Stomach (tissue), 9 donors: ENCODE results near the gene CDC25C. TPM values are rescaled to one million over a fixed set of nuclear protein-coding genes. Genes with fewer than 3 reads are reported as not detected.

Source experiments
- DNase-seq, 2 donors: peaks; one replicate each; pipeline versions ENCODE4 v3.0.0 to v3.0.0-alpha.2; 2013 to 2019
- H3K27ac ChIP-seq, 5 donors: fragments of 200-600 bp in 4 of 5; sonication (generic) in 4 of 5; one replicate each; pipeline ENCODE4 v1.5.1; 2013 to 2019; ENCODE audit warnings: mild to moderate bottlenecking in 1 of 5, moderate library complexity in 1 of 5
- H3K27me3 ChIP-seq, 3 donors: fragments of 200-600 bp; sonication (generic); one replicate each; pipeline ENCODE4 v1.5.1; 2017 to 2019; ENCODE audit warnings: mixed run types in 1 of 3
- H3K36me3 ChIP-seq, 4 donors: fragments of 200-600 bp; sonication (generic); 1 replicate in 3 of 4; 2 replicates in 1 of 4; pipeline ENCODE4 v1.5.1; 2016 to 2019
- H3K4me1 ChIP-seq, 4 donors: fragments of 200-600 bp; sonication (generic); one replicate each; pipeline ENCODE4 v1.5.1; 2016 to 2019
- H3K4me3 ChIP-seq, 4 donors: fragments of 200-600 bp; sonication (generic) in 3 of 4; one replicate each; pipeline ENCODE4 v1.5.1; 2016 to 2019; ENCODE audit warnings: mild to moderate bottlenecking in 1 of 4
- H3K9me3 ChIP-seq, 4 donors: fragments of 200-600 bp; sonication (generic); one replicate each; pipeline ENCODE4 v1.5.1; 2016 to 2019
- EP300 ChIP-seq: sonication (generic); formaldehyde crosslinking; IDR thresholded peaks from one replicate; pipeline ENCODE4 v1.6.1; 2017; ENCODE audit warnings: antibody characterized with exemption
- POLR2A ChIP-seq, 4 donors: fragments of 450-650 bp; IDR thresholded peaks; one replicate each; pipeline ENCODE4 v1.6.1; 2016; ENCODE audit warnings: antibody characterized with exemption in 4 of 4, control low read depth in 2 of 4, mild to moderate bottlenecking in 1 of 4, moderate library complexity in 1 of 4
- POLR2AphosphoS5 ChIP-seq, 3 donors: sonication (generic); formaldehyde crosslinking; IDR thresholded peaks; one replicate each; pipeline ENCODE4 v1.6.1; 2016; ENCODE audit warnings: antibody characterized with exemption in 3 of 3
- whole genome bisulfite sequencing, 5 donors: extraction: QIAGEN DNeasy Blood & Tissue Kit in 3 of 5; methylation state at CpG; one replicate each; pipeline versions ENCODE4 v1.1.5 to v1.1.7; 2013 to 2018; 5-methylcytosine and 5-hydroxymethylcytosine counted together
- intact Hi-C: fragments of 100-400 bp; cut with DNase I; formaldehyde crosslinking; loops from one replicate; pipeline ENCODE4 v1.15.1; 2023; ENCODE audit warnings: low total_unique reads
- polyA plus RNA-seq, 3 donors: library from polyadenylated mRNA; stranded (reverse); fragments of 200-250 nt; gene quantifications; one replicate each; pipeline ENCODE4 v1.2.3, GENCODE V29; 2013
- total RNA-seq, 5 donors: library from RNA; depleted of rRNA; stranded (reverse); fragments of >200 nt; gene quantifications; one replicate each; pipeline versions ENCODE4 v1.1.0 to v1.2.3, GENCODE V29; 2014 to 2016
- TF ChIP-seq, protein P1 (sequence below), 7 experiments: fragments of 450-650 bp in 4 of 7; fragments of 200-600 bp in 3 of 7; sonication (generic) in 3 of 7; IDR thresholded peaks; one replicate each; pipeline ENCODE4 v1.5.1; 2016 to 2019; ENCODE audit warnings: antibody characterized with exemption in 7 of 7, control low read depth in 2 of 7, mild to moderate bottlenecking in 1 of 7
- donor health status: healthy with polysubstance abuse.
- donor health status: Bipolar disorder and iron deficiency.
- donor health status: healthy.

Gene CDC25C
- total and polyA plus RNA-seq, 8 donors: 0.75 to 4.1 (median 2.1) TPM; not detected in 3

DNA sequence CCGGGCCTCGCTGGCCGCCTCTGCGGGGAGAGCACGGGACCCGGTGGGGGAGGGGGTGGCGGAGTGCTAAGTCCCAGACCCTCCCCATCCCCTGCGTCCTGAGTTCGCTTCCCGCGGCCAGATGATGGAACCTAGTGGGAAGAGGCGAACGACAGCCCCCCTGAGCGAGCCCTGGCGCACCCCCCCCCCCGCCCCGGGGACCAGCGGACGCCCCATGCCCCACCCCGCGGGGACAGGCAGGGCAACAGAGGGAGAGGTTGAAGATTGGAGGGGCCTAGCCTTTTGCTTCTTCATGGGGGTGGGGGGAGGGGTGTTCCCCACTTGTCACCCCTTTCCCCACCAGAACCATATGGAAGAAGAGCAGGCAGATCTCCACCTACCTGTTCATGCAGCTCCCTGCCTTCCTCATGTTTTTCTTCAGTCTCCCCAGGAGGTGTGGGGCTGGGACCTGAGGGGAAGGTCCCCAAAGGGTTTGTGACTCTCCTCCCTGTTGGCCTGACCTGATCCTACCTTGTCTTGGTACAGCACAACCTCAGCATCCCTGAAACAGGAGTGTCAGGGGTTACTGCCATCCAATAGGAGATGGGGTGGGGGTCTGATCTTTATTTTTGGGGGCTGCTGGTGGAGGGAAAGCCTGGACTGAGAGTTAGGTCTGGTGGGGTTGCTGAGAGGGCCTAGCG, 6.9 kb upstream of the CDC25C start:
- peak overlapping the region; percentile 94 to 98 (median 97) for H3K27ac ChIP-seq
- TF ChIP-seq, protein P1, sequence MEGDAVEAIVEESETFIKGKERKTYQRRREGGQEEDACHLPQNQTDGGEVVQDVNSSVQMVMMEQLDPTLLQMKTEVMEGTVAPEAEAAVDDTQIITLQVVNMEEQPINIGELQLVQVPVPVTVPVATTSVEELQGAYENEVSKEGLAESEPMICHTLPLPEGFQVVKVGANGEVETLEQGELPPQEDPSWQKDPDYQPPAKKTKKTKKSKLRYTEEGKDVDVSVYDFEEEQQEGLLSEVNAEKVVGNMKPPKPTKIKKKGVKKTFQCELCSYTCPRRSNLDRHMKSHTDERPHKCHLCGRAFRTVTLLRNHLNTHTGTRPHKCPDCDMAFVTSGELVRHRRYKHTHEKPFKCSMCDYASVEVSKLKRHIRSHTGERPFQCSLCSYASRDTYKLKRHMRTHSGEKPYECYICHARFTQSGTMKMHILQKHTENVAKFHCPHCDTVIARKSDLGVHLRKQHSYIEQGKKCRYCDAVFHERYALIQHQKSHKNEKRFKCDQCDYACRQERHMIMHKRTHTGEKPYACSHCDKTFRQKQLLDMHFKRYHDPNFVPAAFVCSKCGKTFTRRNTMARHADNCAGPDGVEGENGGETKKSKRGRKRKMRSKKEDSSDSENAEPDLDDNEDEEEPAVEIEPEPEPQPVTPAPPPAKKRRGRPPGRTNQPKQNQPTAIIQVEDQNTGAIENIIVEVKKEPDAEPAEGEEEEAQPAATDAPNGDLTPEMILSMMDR (IDR thresholded peaks at IDR 0.05): no peak
- TF ChIP-seq EP300: no peak
- TF ChIP-seq POLR2A (IDR thresholded peaks at IDR 0.05): no peak
- TF ChIP-seq POLR2AphosphoS5 (IDR thresholded peaks at IDR 0.05): no peak
- peaks cover 10 to 27% (median 26%) of the 10 kb centered on the region in 4 donors for H3K36me3 ChIP-seq
- H3K27me3 ChIP-seq: no peaks in the 10 kb centered on the region
- intact Hi-C loops: no loop called here
- peak overlapping the region; percentile 83 to 96 (median 92) for H3K4me3 ChIP-seq
- H3K4me1 ChIP-seq: peaks cover 27 to 55% (median 32%) of the 10 kb centered on the region in 4 donors
- no peak for DNase-seq
- no peaks in the 10 kb centered on the region for H3K9me3 ChIP-seq
- WGBS, 5 donors: 0 to 2% (median 1%) methylated on average over 8 to 22 of the region's 22 CpGs

DNA sequence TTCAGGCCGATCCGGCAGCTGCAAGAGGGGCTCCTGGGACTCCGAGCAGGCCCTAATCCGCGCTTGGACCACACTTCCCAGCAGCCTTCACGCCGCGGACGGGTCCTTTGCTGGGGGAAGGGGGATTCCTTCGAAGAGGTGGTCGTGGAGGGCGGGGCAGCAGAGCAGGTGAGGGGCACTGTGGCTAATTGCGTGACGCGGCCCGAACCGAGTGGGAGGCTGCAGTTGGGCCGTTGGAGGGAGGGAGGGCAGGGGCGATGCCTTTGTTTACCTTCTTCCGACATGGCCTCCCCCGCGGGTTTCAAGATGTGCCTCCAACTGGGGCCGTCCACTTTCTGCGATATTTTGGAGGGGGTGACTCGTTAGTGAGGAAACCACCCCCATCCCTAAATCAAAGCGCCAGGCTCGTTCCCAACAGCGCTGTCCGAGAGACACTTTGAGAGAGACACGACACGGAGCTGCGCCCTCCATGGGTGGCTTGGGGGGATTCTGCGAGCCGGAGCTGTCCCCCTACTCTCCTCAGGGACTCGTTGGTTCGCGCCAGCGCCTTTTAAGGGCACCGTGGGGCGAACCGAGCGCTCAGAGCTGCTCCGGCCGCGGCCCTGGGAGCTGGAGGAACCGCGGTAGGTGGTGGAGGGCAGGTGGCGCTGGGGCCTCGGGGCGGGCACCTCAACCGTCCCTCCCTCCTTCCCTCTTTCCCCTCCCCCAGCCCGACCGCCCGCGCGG, 6.2 kb upstream of the CDC25C start, which contains the start of gene FAM53C:
FAM53C (plus strand) TSS at position 582 of the 726 bp plus-strand sequence. CDS start 3,070 bp downstream, outside the sequence.
- 0 to 1% (median 0%) methylated on average over 37 to 56 of the region's 56 CpGs for WGBS, 5 donors
- TF ChIP-seq EP300 (no peak), POLR2A (IDR thresholded peaks at IDR 0.05) (peak in 2 of 4 donors; percentile 87 to 94), POLR2AphosphoS5 (IDR thresholded peaks at IDR 0.05) (peak; percentile 89 to 100 (median 99))
- TF ChIP-seq, protein P1 (IDR thresholded peaks at IDR 0.05): peak in 1 of 7 experiments; percentile 9
- no peaks in the 10 kb centered on the region for H3K27me3 ChIP-seq
- DNase-seq: peak; percentile 95 to 98
- no peaks in the 10 kb centered on the region for H3K9me3 ChIP-seq
- H3K36me3 ChIP-seq: peaks cover 10 to 20% (median 19%) of the 10 kb centered on the region in 4 donors
- H3K4me3 ChIP-seq: peak within 1 kb of the TSS; percentile 83 to 96 (median 92)
- peaks cover 27 to 52% (median 32%) of the 10 kb centered on the region in 4 donors for H3K4me1 ChIP-seq
- peak within 1 kb of the TSS; percentile 94 to 98 (median 97) for H3K27ac ChIP-seq
- intact Hi-C loops: no loop called here

DNA sequence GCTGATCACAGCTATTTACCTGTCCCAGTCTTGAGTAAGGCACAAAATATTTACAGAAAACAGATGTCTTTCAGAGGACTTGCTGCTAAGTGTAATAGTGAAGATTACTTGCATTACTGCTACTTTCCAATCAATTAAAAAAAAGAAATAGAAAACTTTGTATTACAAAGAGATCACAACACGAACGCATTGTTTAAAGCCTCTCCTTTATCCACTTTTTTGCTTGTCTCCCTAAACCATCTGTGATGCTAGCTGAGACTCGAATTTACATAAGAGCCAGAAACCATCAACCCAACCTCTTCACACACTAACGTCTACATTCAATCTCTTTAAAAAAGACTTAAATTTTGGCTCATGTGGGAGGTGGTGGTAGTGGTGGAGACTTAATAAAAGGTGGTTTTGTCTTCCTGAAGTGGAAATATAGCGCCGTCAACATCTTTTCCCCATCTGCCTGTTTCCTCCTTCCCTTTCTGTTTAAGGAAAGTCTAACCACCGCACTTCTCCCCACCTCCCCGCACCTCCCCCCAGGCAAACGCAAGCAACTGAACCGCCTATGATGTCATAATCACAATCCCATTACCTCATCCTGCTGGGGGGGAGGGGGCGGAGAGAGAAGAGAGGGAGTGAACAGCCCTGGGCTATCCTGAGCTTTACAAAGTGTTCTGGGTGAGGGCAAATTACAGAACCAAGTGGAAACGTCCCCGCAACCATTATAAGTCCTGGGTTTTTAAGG, 5.5 kb upstream of the CDC25C start:
- Histone ChIP-seq H3K4me3 (peak overlapping the region; percentile 83 to 96 (median 92)), H3K27ac (peak overlapping the region; percentile 94 to 98 (median 97)), H3K27me3 (no peaks in the 10 kb centered on the region), H3K36me3 (peaks cover 9 to 13% (median 12%) of the 10 kb centered on the region in 4 donors), H3K4me1 (peaks cover 30 to 53% (median 37%) of the 10 kb centered on the region in 4 donors), H3K9me3 (no peaks in the 10 kb centered on the region)
- intact Hi-C loops: no loop called here
- peak; percentile 80 to 94 for DNase-seq
- TF ChIP-seq EP300 (no peak), POLR2A (IDR thresholded peaks at IDR 0.05) (no peak), POLR2AphosphoS5 (IDR thresholded peaks at IDR 0.05) (no peak)
- TF ChIP-seq, protein P1 (IDR thresholded peaks at IDR 0.05): no peak
- WGBS, 5 donors: 16 to 24% (median 22%) methylated on average over 13 of the region's 13 CpGs

DNA sequence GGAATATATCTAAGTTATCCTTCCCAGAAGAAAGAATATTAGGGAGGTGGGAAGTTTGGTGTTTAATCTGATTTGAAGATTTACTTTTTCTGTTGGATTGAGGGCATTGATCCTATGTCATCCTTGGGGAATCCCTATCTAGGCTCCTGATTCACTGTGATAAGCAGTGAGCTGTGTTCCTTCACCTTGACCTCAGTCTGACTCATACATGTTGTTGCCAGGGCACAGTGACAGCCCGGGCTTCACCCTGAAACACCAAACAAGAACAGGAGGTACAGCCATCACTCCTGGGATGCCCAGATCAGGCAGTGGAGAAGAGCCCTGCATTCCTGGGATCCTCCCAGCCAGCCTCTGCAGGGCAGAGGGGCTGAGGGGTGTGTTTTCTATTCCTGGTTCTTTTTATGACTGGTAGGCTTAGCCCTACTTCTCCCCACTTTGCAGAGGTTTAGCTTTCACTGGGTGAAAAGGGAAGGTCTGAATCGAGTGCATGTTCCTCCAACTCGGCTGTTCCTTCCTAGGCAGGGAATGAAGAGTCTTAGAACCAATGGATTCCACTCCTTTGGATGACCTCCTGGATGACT, 3.4 kb upstream of the CDC25C start:
- Histone ChIP-seq H3K27ac (no peak overlapping the region), H3K36me3 (no peaks in the 10 kb centered on the region), H3K27me3 (no peaks in the 10 kb centered on the region), H3K4me1 (peaks cover 22 to 49% (median 33%) of the 10 kb centered on the region in 4 donors), H3K9me3 (no peaks in the 10 kb centered on the region), H3K4me3 (no peak overlapping the region)
- intact Hi-C loops: no loop called here
- 54 to 75% (median 64%) methylated on average over 3 of the region's 3 CpGs for WGBS, 5 donors
- no peak for DNase-seq
- TF ChIP-seq POLR2AphosphoS5 (IDR thresholded peaks at IDR 0.05) (no peak), EP300 (no peak), POLR2A (IDR thresholded peaks at IDR 0.05) (no peak)
- TF ChIP-seq, protein P1 (IDR thresholded peaks at IDR 0.05): no peak
